AG04449 (cell line): ENCODE results near the gene CTXN1.
A peak's percentile ranks its signal among the peaks of the same experiment; 100 is the strongest.

ENCODE experiments used
- CTCF ChIA-PET: fragments of 350-600 bp; formaldehyde crosslinking; extraction: SDS; loops from one replicate; lab custom pipeline; 2021; ENCODE audit warnings: antibody characterized with exemption; lab: Yijun Ruan, JAX
- POLR2A ChIA-PET: fragments of 400-600, 350-600 bp; formaldehyde crosslinking; extraction: SDS; loops from one replicate; lab custom pipeline; 2020; ENCODE audit warnings: antibody characterized with exemption, inconsistent platforms; lab: Yijun Ruan, JAX
- DNase-seq: peaks from one replicate; pipeline ENCODE4 v3.0.0-alpha.2; 2010; ENCODE audit warnings: low read depth, low spot score
- H3K4me3 ChIP-seq: 2 replicates; pipeline ENCODE4 v1.5.1; 2011; ENCODE audit warnings: low read depth, mild to moderate bottlenecking, control low read depth, low read length
- CTCF ChIP-seq: IDR thresholded peaks from one replicate; pipeline ENCODE4 v1.5.1; 2011; ENCODE audit warnings: mild to moderate bottlenecking, moderate library complexity, low read length, control low read depth, inconsistent platforms; ENCODE audit not compliant: insufficient read depth; ENCODE audit errors: missing control alignments

The CTXN1 gene

DNA sequence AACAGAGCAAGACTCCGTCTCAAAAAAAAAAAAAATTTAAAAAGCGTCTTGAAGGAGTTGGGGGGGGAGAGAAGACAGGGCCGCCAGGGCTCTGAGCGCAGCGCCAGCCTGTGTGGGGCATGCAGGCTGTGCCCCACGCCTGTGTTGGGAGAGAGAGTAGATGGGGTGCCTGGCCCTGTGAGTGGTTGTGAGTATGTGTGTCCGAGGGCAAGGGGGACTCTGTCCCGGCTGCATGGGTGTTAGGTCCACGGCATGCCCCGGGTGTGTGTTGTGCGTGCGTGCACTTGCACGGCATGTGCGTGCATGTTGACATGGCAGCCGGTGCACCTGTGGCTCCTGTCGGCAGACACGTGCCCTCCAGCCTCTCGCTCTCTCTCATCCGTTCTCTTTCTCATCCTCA, 18.8 kb downstream of the CTXN1 start:
- POLR2A ChIA-PET = no interaction called here
- no peak overlapping the region for H3K4me3 ChIP-seq
- DNase-seq = no peak
- CTCF ChIA-PET = no interaction called here
- no peak for TF ChIP-seq CTCF

DNA sequence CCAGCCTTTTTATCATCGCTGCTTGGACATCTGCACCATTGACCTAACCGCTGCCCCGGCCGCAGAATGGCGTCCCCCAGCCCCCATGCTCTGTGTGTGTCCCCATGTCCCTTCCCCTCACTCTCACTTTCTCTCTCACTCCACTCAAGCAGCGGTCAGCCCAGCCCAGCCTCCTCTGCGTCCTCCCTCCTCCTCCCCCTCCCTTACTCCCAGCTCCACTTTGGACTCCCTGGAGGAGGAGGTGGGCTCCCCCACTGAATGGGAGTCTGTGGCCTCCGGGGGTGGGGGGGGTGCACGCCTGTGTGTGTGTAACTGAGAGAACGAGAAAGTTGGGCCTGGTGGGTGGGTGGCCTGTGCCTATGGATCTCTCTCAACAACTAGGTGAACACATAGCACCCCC, 20.1 kb downstream of the CTXN1 start:
- TF ChIP-seq CTCF = no peak
- DNase-seq = no peak
- ChIA-PET POLR2A (interaction anchor here (1.1 kb wide), 1 partner anchor 12 kb away, joined by 3 read pairs; no protein-coding TSS in a partner anchor), CTCF (interaction anchor here (1.2 kb wide), 1 partner anchor 14 kb away, joined by 4 read pairs; the partner anchor contains the start of gene SNAPC2)
- no peak overlapping the region for H3K4me3 ChIP-seq

- POLR2A ChIA-PET = interaction anchor here (1.1 kb wide), 1 partner anchor 13 kb away, joined by 3 read pairs; no protein-coding TSS in a partner anchor
- CTCF ChIA-PET = interaction anchor here (1.2 kb wide), 1 partner anchor 14 kb away, joined by 4 read pairs; the partner anchor contains the start of gene SNAPC2
- TF ChIP-seq CTCF = no peak
- peak overlapping the region; percentile 91 for H3K4me3 ChIP-seq
- no peak for DNase-seq
Measured at GRCh38 chr19:7905268-7905667, 20.7 kb downstream of the CTXN1 start.

GRCh38 chr19:7904074-7905020, 21.6 kb downstream of the CTXN1 start:
- H3K4me3 ChIP-seq = peak overlapping the region; percentile 91
- DNase-seq = no peak
- POLR2A ChIA-PET = interaction anchor here (0.6 to 1.6 kb wide), 7 partner anchors 11 to 472 kb away, joined by 3 to 13 read pairs (median 6); partner anchors contain the start of genes LRRC8E and SNAPC2
- CTCF ChIA-PET = interaction anchor here (0.6 to 1.9 kb wide), 15 partner anchors 8 to 970 kb away, joined by 3 to 13 read pairs (median 5); partner anchors contain the start of genes SNAPC2 and TIMM44
- TF ChIP-seq CTCF = no peak

- ChIA-PET CTCF (interaction anchor here (0.6 to 1.9 kb wide), 15 partner anchors 9 to 969 kb away, joined by 3 to 13 read pairs (median 5); partner anchors contain the start of genes SNAPC2 and TIMM44), POLR2A (interaction anchor here (0.6 to 1.6 kb wide), 10 partner anchors 8 to 473 kb away, joined by 3 to 13 read pairs (median 4); partner anchors contain the start of genes LRRC8E, NDUFA7, RPS28 and SNAPC2)
- peak within 1 kb of the TSS; percentile 91 for H3K4me3 ChIP-seq
- DNase-seq = peak; percentile 88
- peak; percentile 72 for TF ChIP-seq CTCF
Measured at GRCh38 chr19:7903244-7904073, 22.5 kb downstream of the CTXN1 start, which contains the start of gene MAP2K7. Gene MAP2K7 (plus strand): TSS chr19:7903877. CDS start chr19:7903945, 68 bp downstream.
